ENCODE data around the gene CYB5R4. TPM values are rescaled to one million over a fixed set of nuclear protein-coding genes. Genes with fewer than 3 reads are reported as not detected.

The CYB5R4 gene
- total RNA-seq, 2 donors from 2014 or later: 13.7 to 18.9 TPM

DNA sequence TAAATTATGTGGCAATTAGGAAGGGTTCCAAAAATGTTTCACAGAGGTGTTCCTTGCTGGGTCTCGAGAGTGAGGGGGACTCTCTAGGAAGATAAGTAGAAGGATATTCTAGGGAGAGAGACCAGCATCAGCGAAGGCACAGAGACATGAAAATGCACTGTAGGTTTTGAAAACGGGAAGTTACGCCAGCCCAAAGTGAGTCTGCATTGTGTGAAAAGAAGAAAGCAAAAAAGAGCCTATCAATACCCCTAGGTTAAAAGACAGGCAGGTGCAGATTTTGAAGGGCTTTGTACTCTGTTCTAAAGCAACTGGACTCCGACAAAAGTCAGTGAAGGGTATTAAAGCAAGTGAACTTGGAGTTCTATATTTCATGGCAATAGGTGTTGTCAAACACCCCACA is 148.4 kb downstream of the CYB5R4 start:
- H3K9me3 ChIP-seq (ENCODE audit: control insufficient read depth, low read length): no peaks in the 10 kb centered on the region
- Mint-ChIP-seq H3K4me1 (no peaks in the 10 kb centered on the region), H3K9me3 (no peaks in the 10 kb centered on the region), H3K36me3 (ENCODE audit: low read depth) (no peaks in the 10 kb centered on the region), H3K27me3 (ENCODE audit: insufficient read depth) (no peaks in the 10 kb centered on the region), H3K27ac (no peak overlapping the region), H3K4me3 (no peak overlapping the region)
- H3K4me1 ChIP-seq (ENCODE audit: control insufficient read depth, insufficient read depth, low read length): no peaks in the 10 kb centered on the region
- no peaks in the 10 kb centered on the region for H3K27me3 ChIP-seq (ENCODE audit: control insufficient read depth, insufficient read depth, low read length, poor library complexity, severe bottlenecking)
- 88 to 100% methylated on average over 3 to 5 of the region's 5 CpGs for WGBS, 2 experiments (ENCODE audit: insufficient coverage in 1 of 2, insufficient read length in 1 of 2)
- no peak for DNase-seq
- no peak overlapping the region for H3K27ac ChIP-seq (ENCODE audit: low read depth, low read length)
- H3K4me3 ChIP-seq (ENCODE audit: low read length): no peak overlapping the region
- no peaks in the 10 kb centered on the region for H3K36me3 ChIP-seq (ENCODE audit: control insufficient read depth, insufficient read depth, low read length)
- no peak for TF ChIP-seq CTCF (conservative IDR thresholded peaks at IDR 0.05)
- no peak overlapping the region for H3K9ac ChIP-seq (ENCODE audit: extremely low read depth, low read length, poor library complexity, severe bottlenecking)

DNA sequence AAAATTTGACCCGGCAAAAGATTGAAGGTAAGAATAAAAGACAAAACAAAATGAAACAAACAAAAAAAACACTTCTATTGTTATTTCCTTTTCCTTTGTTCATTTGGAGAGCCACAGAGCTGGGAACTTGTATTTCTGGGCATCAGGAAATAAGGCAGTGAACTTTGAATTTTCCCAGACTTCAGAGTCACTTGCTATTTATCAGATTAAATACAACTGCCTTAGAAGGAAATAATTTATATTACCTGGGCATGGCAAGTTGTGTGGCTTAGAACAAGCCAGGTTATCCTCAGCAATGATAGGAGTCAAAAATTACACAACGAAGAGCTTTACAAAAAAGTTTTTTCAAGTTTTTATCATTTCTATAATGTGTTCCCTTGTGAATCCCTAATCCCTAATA is 153.9 kb downstream of the CYB5R4 start:
- Mint-ChIP-seq H3K36me3 (ENCODE audit: low read depth) (no peaks in the 10 kb centered on the region), H3K27ac (no peak overlapping the region)
- WGBS, 2 experiments (ENCODE audit: insufficient coverage in 1 of 2, insufficient read length in 1 of 2): 73 to 100% methylated on average over 1 to 2 of the region's 2 CpGs

GRCh38 chr6:84013931-84014330 is 154.4 kb downstream of the CYB5R4 start:
- Mint-ChIP-seq H3K36me3 (ENCODE audit: low read depth) (no peaks in the 10 kb centered on the region), H3K4me1 (peaks cover 5% of the 10 kb centered on the region), H3K27ac (no peak overlapping the region), H3K9me3 (no peaks in the 10 kb centered on the region), H3K27me3 (ENCODE audit: insufficient read depth) (no peaks in the 10 kb centered on the region), H3K4me3 (no peak overlapping the region)
- TF ChIP-seq CTCF (conservative IDR thresholded peaks at IDR 0.05): no peak
- no peak overlapping the region for H3K27ac ChIP-seq (ENCODE audit: low read depth, low read length)
- H3K9ac ChIP-seq (ENCODE audit: extremely low read depth, low read length, poor library complexity, severe bottlenecking): no peak overlapping the region
- no peaks in the 10 kb centered on the region for H3K4me1 ChIP-seq (ENCODE audit: control insufficient read depth, insufficient read depth, low read length)
- DNase-seq: no peak
- H3K4me3 ChIP-seq (ENCODE audit: low read length): no peak overlapping the region
- WGBS, 2 experiments (ENCODE audit: insufficient coverage in 1 of 2, insufficient read length in 1 of 2): 87 to 100% methylated on average over 1 to 2 of the region's 3 CpGs
- H3K27me3 ChIP-seq (ENCODE audit: control insufficient read depth, insufficient read depth, low read length, poor library complexity, severe bottlenecking): no peaks in the 10 kb centered on the region
- H3K9me3 ChIP-seq (ENCODE audit: control insufficient read depth, low read length): no peaks in the 10 kb centered on the region
- H3K36me3 ChIP-seq (ENCODE audit: control insufficient read depth, insufficient read depth, low read length): no peaks in the 10 kb centered on the region

More for the DNA sequence above, 153.9 kb downstream of the CYB5R4 start:
- Mint-ChIP-seq H3K9me3 (no peaks in the 10 kb centered on the region), H3K4me3 (no peak overlapping the region), H3K4me1 (no peaks in the 10 kb centered on the region), H3K27me3 (ENCODE audit: insufficient read depth) (no peaks in the 10 kb centered on the region)
- Histone ChIP-seq H3K4me1 (ENCODE audit: control insufficient read depth, insufficient read depth, low read length) (no peaks in the 10 kb centered on the region), H3K9me3 (ENCODE audit: control insufficient read depth, low read length) (no peaks in the 10 kb centered on the region), H3K27me3 (ENCODE audit: control insufficient read depth, insufficient read depth, low read length, poor library complexity, severe bottlenecking) (no peaks in the 10 kb centered on the region), H3K4me3 (ENCODE audit: low read length) (no peak overlapping the region), H3K27ac (ENCODE audit: low read depth, low read length) (no peak overlapping the region), H3K9ac (ENCODE audit: extremely low read depth, low read length, poor library complexity, severe bottlenecking) (no peak overlapping the region), H3K36me3 (ENCODE audit: control insufficient read depth, insufficient read depth, low read length) (no peaks in the 10 kb centered on the region)
- TF ChIP-seq CTCF (conservative IDR thresholded peaks at IDR 0.05): no peak
- no peak for DNase-seq

All from endodermal cell (in vitro differentiated cells).